Neural cell (in vitro differentiated cells): ENCODE measurements around the gene PTPRT. TPM values are rescaled to one million over a fixed set of nuclear protein-coding genes. Genes with fewer than 3 reads are reported as not detected.

Experiments
- H2AFZ ChIP-seq: fragments of 200-600, 300-800 bp; sonication (generic), shearing (Covaris generic); 2 replicates; pipeline ENCODE4 v1.6.0; 2014; ENCODE audit warnings: low read depth, mild to moderate bottlenecking, antibody characterized with exemption, low read length, moderate library complexity
- H3F3A ChIP-seq: fragments of 200-600 bp; shearing (Covaris generic); 2 replicates; pipeline ENCODE4 v1.6.1; 2016; ENCODE audit warnings: mild to moderate bottlenecking, moderate library complexity, mixed read lengths, antibody characterized with exemption, low read length; ENCODE audit not compliant: insufficient read depth, poor library complexity, severe bottlenecking
- H3K27ac ChIP-seq: fragments of 200-600, 300-800 bp; sonication (generic), shearing (Covaris generic); 2 replicates; pipeline ENCODE4 v1.5.1; 2014; ENCODE audit warnings: mild to moderate bottlenecking, low read length, moderate library complexity
- H3K27me3 ChIP-seq: fragments of 300-800, 200-600 bp; sonication (generic), shearing (Covaris generic); 2 replicates; pipeline ENCODE4 v1.6.0; 2014; ENCODE audit warnings: mild to moderate bottlenecking, low read depth, low read length, moderate library complexity; ENCODE audit not compliant: insufficient read depth
- H3K36me3 ChIP-seq: fragments of 300-800, 200-600 bp; sonication (generic), shearing (Covaris generic); 2 replicates; pipeline ENCODE4 v1.5.1; 2014; ENCODE audit warnings: mild to moderate bottlenecking, antibody characterized with exemption, low read length, moderate library complexity; ENCODE audit not compliant: insufficient read depth
- H3K4me2 ChIP-seq: fragments of 300-800, 200-600 bp; sonication (generic), shearing (Covaris generic); 2 replicates; pipeline ENCODE4 v1.6.0; 2014; ENCODE audit warnings: mild to moderate bottlenecking, low read length
- H3K4me3 ChIP-seq: fragments of 300-800, 200-600 bp; sonication (generic), shearing (Covaris generic); 2 replicates; pipeline ENCODE4 v1.5.1; 2014; ENCODE audit warnings: mild to moderate bottlenecking, low read length, moderate library complexity
- H3K79me2 ChIP-seq: fragments of 200-600 bp; shearing (Covaris generic); replicated peaks from 2 replicates; pipeline ENCODE4 v1.6.0; 2014; ENCODE audit warnings: mild to moderate bottlenecking, low read length, moderate library complexity; ENCODE audit not compliant: insufficient read depth
- H3K9ac ChIP-seq: fragments of 300-800, 200-600 bp; sonication (generic), shearing (Covaris generic); 2 replicates; pipeline ENCODE4 v1.6.1; 2016; ENCODE audit warnings: mild to moderate bottlenecking, low read length, mixed read lengths
- H3K9me2 ChIP-seq: fragments of 200-600 bp; shearing (Covaris generic); 2 replicates; pipeline ENCODE4 v1.6.1; 2016; ENCODE audit warnings: mild to moderate bottlenecking, low read length, mixed read lengths; ENCODE audit not compliant: insufficient read depth
- H3K9me3 ChIP-seq: fragments of 200-600, 300-800 bp; sonication (generic), shearing (Covaris generic); 2 replicates; pipeline ENCODE4 v1.6.1; 2016; ENCODE audit warnings: mild to moderate bottlenecking, mixed run types, low read length, moderate library complexity, mixed read lengths
- H4K20me1 ChIP-seq: fragments of 200-600 bp; shearing (Covaris generic); 2 replicates; pipeline ENCODE4 v1.6.1; 2016; ENCODE audit warnings: mild to moderate bottlenecking, mixed run types; ENCODE audit not compliant: insufficient read depth
- CTCF ChIP-seq: fragments of 450-650 bp; IDR thresholded peaks from 2 replicates; pipeline ENCODE4 v1.5.1; 2014; ENCODE audit warnings: antibody characterized with exemption, mild to moderate bottlenecking, moderate library complexity; ENCODE audit not compliant: poor library complexity, severe bottlenecking
- EP300 ChIP-seq: fragments of 450-650 bp; conservative IDR thresholded peaks from 2 replicates; pipeline ENCODE4 v1.6.1; 2014; ENCODE audit warnings: antibody characterized with exemption, mild to moderate bottlenecking, moderate library complexity; ENCODE audit not compliant: poor library complexity, severe bottlenecking
- EZH2 ChIP-seq: fragments of 200-600, 300-800 bp; shearing (Covaris generic), sonication (generic); IDR thresholded peaks from 2 replicates; pipeline ENCODE4 v1.6.1; 2014; ENCODE audit warnings: antibody characterized with exemption, low read length, borderline replicate concordance, mild to moderate bottlenecking; ENCODE audit not compliant: insufficient read depth, poor library complexity, severe bottlenecking
- MXI1 ChIP-seq: fragments of 450-650 bp; conservative IDR thresholded peaks from 2 replicates; pipeline ENCODE4 v1.6.1; 2014; ENCODE audit warnings: antibody characterized with exemption, mild to moderate bottlenecking; ENCODE audit not compliant: poor library complexity, severe bottlenecking
- POLR2AphosphoS5 ChIP-seq: IDR thresholded peaks from 2 replicates; pipeline ENCODE4 v1.6.1; 2012
- RAD21 ChIP-seq: fragments of 450-650 bp; conservative IDR thresholded peaks from 2 replicates; pipeline ENCODE4 v1.6.1; 2014; ENCODE audit warnings: antibody characterized with exemption, mild to moderate bottlenecking, moderate library complexity
- REST ChIP-seq: IDR thresholded peaks from 2 replicates; pipeline ENCODE4 v1.6.1; 2012; ENCODE audit warnings: borderline replicate concordance
- SMC3 ChIP-seq: fragments of 450-650 bp; conservative IDR thresholded peaks from 2 replicates; pipeline ENCODE4 v1.6.1; 2014; ENCODE audit warnings: antibody characterized with exemption, mild to moderate bottlenecking, moderate library complexity; ENCODE audit not compliant: poor library complexity
- TAF1 ChIP-seq: IDR thresholded peaks from 2 replicates; pipeline ENCODE4 v1.6.1; 2012; ENCODE audit warnings: low read depth
- polyA plus RNA-seq: library from polyadenylated mRNA; depleted of rRNA; stranded (reverse); fragments of >200 nt; gene quantifications from 2 replicates; pipeline ENCODE4 v1.2.3, GENCODE V29; 2014

Gene PTPRT
- polyA plus RNA-seq, 1 donor from 2014 or later = 9.2 TPM

- Histone ChIP-seq H3K9ac (no peak overlapping the region), H3K4me2 (no peak overlapping the region), H3K27me3 (no peaks in the 10 kb centered on the region), H3F3A (no peaks in the 10 kb centered on the region), H3K4me3 (no peak overlapping the region), H4K20me1 (no peaks in the 10 kb centered on the region), H3K27ac (no peak overlapping the region), H3K9me3 (no peaks in the 10 kb centered on the region), H3K9me2 (no peaks in the 10 kb centered on the region), H3K36me3 (no peaks in the 10 kb centered on the region), H2AFZ (no peak overlapping the region), H3K79me2 (no peaks in the 10 kb centered on the region)
- TF ChIP-seq SMC3 (no peak), REST (no peak), POLR2AphosphoS5 (no peak), EP300 (no peak), EZH2 (no peak), RAD21 (no peak), TAF1 (no peak), CTCF (no peak), MXI1 (no peak)
These were observed 1089.5 kb downstream of the PTPRT start for GRCh38 chr20:42100137-42100704.

- H3K36me3 ChIP-seq = no peaks in the 10 kb centered on the region
- no peaks in the 10 kb centered on the region for H3K27me3 ChIP-seq
- H3K9ac ChIP-seq = no peak overlapping the region
- H3K4me2 ChIP-seq = no peak overlapping the region
- H3F3A ChIP-seq = no peaks in the 10 kb centered on the region
- H4K20me1 ChIP-seq = no peaks in the 10 kb centered on the region
- H3K27ac ChIP-seq = no peak overlapping the region
- no peak overlapping the region for H2AFZ ChIP-seq
- H3K9me2 ChIP-seq = no peaks in the 10 kb centered on the region
- no peaks in the 10 kb centered on the region for H3K79me2 ChIP-seq
- H3K4me3 ChIP-seq = no peak overlapping the region
- TF ChIP-seq POLR2AphosphoS5 = no peak
- no peak for TF ChIP-seq REST
- no peak for TF ChIP-seq MXI1
- TF ChIP-seq EZH2 = no peak
- TF ChIP-seq RAD21 = no peak
- TF ChIP-seq TAF1 = no peak
- no peak for TF ChIP-seq CTCF
- no peak for TF ChIP-seq EP300
- TF ChIP-seq SMC3 = no peak
- H3K9me3 ChIP-seq = no peaks in the 10 kb centered on the region
These were observed 1090.6 kb downstream of the PTPRT start for GRCh38 chr20:42099101-42099500.
